Measurements from ENCODE around the gene CCDC141.

DNA sequence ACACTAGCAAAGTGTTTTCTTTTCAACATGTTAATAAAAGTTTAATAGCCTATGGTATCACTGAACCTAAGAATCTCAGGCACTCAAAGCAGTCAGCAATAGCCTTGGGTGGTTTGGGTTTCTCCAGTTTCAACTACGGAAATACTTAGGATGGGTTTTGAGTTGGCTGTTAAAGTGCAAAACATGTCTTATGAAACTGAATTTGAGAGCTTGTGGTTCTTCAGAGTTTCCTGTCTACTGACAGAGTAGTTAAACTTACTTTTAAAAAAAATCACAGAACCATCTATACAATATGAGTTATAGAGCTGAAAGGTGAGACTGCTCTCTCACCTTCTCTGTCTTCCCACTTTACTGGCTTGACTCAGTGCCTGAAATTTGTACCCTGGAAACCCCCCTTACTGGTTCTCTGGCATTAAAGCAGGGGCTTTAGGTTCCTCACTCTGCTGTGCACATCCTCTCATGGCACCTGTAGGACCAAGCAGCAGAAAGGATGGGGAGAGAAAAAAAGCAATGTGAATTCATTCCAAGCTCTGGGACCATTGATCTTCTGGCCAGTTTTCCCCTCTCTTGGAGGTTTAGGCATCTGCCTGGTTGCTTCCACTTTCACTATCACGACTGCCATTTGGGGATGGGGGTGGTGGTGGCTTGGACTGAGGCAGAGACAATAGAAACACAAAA, 18.1 kb downstream of the CCDC141 start:
- no peak for TF ChIP-seq EZH2 (optimal IDR thresholded peaks at IDR 0.05; ENCODE audit: low read depth, low read length)
- TF ChIP-seq, protein P1, sequence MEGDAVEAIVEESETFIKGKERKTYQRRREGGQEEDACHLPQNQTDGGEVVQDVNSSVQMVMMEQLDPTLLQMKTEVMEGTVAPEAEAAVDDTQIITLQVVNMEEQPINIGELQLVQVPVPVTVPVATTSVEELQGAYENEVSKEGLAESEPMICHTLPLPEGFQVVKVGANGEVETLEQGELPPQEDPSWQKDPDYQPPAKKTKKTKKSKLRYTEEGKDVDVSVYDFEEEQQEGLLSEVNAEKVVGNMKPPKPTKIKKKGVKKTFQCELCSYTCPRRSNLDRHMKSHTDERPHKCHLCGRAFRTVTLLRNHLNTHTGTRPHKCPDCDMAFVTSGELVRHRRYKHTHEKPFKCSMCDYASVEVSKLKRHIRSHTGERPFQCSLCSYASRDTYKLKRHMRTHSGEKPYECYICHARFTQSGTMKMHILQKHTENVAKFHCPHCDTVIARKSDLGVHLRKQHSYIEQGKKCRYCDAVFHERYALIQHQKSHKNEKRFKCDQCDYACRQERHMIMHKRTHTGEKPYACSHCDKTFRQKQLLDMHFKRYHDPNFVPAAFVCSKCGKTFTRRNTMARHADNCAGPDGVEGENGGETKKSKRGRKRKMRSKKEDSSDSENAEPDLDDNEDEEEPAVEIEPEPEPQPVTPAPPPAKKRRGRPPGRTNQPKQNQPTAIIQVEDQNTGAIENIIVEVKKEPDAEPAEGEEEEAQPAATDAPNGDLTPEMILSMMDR (IDR thresholded peaks at IDR 0.05; ENCODE audit: low read length): no peak
- TF ChIP-seq EZH2phosphoT487 (IDR thresholded peaks at IDR 0.05; ENCODE audit: low read length): no peak

All from MM.1S (cell line).